HT1080 (cell line): Measurements from ENCODE around the gene TET3. TPM values are rescaled to one million over a fixed set of nuclear protein-coding genes. Genes with fewer than 3 reads are reported as not detected.
A peak's percentile ranks its signal among the peaks of the same experiment; 100 is the strongest.

Source experiments
- DNase-seq: peaks from one replicate; pipeline ENCODE4 v3.0.0-alpha.2; 2015; ENCODE audit warnings: low read depth
- total RNA-seq: library from RNA; depleted of rRNA; stranded (reverse); fragments of >200 nt; shearing (Covaris generic); gene quantifications from 2 replicates; pipeline ENCODE4 v1.2.3, GENCODE V29; 2014

Gene TET3
- total RNA-seq, 1 experiment from 2014 or later: 4.4 TPM

GRCh38 chr2:73964223-73964622 lies 20.5 kb upstream of the TET3 start:
- DNase-seq: no peak

DNA sequence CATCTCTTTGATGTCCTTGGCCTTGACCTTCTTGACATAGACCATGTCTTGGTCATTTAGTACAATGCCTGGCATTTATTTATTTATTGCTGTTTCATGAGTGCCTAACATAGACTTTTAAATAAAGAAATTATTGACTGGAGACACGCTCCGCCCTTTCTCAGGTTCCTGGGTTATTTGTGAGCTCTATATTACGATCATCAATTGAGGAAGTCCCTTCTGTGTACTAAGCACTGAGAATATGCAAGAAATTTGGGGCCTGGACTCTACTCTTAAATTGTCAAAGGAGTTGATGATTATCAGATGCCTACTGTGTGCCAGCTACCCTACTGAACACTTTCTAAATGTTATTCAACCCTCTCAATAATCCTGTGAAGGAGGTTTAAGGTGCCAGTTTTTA lies 19.7 kb upstream of the TET3 start:
- DNase-seq: no peak

DNA sequence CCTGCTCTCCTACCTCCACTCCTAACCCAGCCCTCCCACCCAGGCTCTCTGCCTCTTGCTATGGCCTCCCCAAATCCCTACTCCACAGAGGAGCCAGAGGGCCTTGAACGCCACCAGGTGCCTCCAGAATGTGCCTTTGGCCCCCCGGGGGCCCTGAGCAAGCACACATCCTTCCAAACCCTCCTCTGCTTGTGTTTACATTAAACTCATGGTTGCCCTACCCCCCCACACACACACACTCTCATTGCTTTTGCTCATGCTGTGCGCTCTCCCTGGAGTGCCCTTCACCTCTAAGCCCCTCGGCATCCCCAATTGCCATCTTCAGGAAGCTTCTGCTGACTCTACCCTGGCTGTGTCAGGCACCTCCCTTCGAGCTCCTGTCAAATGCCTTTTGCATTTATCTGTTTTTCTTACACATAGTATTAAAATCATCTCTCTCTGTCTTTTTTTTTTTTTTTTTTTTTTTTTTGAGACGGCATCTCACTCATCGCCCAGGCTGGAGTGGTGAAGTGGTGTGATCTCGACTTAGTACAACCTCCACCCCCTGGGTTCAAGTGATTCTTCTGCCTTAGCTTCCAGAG lies 16.3 kb upstream of the TET3 start:
- no peak for DNase-seq

GRCh38 chr2:73969356-73969755 lies 15.4 kb upstream of the TET3 start:
- no peak for DNase-seq

DNA sequence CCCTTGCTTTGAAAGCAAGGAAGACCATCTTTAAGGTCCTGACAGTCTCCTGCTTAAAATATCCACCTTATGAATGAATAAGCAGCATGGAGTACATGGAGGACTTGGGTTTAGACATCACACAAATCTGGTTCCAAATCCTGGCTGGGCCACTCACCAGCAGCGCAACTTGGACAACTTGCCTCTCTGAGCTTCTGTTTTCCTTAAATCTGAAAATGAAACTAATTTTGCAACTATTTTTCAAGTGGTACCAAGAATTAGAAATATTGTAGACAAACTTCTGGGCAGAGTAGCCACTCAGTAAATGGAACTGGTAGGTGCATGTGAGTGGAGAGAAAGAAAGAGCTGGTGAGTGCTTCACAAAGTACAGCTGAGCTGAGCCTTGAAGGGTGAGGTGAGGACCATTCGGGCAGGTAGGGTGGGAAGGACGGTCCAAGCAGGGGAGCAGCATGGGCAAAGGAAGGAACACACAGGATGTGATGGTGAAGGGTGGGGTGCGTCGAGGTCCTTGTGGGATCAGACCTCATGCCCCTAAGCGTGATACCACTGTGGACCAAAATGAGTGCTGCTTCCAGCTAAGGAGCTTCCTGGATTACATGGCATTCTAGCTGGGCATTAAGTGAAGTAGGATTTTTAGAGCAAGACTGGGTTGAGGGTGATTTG lies 14.4 kb upstream of the TET3 start:
- no peak for DNase-seq

GRCh38 chr2:73970850-73971471 lies 13.7 kb upstream of the TET3 start:
- DNase-seq: peak; percentile 60

DNA sequence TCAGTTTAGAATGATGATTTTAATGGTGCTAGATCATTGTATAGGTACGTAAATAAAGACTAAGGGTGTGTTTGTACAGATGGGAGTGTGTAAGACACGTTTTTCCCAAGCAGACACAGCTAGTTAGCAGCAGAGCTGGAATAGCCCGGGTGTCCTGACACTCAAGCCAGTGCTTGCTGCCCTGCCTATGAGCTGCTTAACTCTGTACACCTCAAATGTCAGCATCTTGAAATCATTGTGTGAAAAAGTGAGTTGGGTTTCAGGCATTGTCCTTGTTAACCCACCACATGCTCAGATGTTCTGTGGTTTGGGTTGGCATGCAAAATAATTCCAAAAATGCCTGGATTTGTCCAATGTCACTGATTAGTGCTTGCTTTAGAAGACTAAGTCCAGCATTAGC lies 13.0 kb upstream of the TET3 start:
- no peak for DNase-seq

DNA sequence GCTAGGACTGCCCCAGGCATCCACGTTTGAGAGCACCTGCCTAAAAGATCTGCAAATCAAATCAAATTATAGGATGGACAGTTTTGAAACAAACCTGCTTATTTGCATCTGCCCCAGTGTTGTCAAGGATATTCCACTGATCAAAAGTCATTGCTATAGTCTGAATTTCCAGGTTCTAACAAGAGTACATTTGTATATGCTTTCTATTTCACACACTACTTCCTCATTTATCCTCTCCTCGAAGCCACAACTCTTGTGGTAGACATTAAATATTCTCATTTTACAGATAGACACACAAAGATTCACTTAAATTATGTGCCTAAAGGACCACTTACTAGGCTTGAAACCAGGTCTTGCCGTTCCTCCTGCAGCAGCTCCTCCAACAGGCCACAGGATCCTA lies 11.9 kb upstream of the TET3 start:
- no peak for DNase-seq

DNA sequence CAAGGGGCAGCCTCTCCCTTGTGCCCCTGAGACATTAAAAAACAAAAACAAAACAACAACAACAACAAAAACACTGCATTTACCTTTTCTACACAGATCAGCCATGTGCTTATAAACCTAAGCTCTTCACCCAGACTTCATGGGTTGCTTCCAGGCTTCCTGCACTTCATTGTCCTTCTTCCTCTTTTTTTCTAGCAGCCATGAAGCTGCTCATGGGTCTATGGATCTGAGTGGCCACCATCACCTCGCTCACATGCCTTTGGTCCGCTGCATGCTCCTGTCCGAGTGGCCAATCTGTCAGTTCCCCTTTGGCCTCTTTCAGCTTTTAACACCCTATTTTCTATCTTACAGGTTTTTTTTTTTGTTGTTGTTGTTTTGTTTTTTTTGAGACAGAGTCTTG lies 9.0 kb upstream of the TET3 start:
- no peak for DNase-seq

DNA sequence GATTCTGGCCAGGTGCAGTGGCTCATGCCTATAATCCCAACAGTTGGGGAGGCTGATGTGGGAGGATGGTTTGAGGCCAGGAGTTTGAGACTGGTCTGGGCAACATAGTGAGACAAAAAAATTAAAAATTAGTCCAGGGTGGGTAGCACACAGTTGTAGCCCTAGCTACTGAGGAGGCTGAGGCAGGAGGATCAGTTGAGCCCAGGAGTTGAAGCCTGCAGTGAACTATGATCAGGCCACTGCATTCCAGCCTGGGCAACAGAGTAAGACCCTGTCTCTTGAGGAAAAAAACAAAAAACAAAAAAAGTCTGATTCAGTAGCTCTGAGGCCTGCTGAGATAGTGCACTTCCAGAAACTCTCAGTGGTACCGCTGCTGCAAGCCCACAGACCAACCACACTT lies 7.9 kb upstream of the TET3 start:
- no peak for DNase-seq

DNA sequence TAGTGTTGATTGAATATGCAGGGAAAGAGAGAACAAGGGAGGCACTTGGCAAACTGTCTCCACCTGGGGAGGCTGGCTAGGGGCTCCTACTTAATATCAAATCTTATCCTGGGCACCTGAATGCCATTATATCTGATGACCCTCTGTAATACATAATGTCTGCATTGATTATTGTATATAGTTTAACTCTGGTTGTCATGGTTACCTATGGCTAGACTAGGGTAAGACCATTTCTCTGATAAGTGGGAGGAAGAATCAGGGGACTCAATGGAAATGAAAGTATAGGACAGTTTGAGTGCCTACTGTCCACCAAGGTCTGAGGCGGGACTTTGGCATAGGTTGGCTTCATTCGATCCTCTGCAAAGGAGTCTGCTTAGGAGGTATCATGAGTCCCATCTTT lies 7.2 kb upstream of the TET3 start:
- no peak for DNase-seq

GRCh38 chr2:73979021-73979420 lies 5.7 kb upstream of the TET3 start:
- DNase-seq: no peak

- DNase-seq: peak; percentile 90
Observed at GRCh38 chr2:73979686-73980085, 5.0 kb upstream of the TET3 start.

- no peak for DNase-seq
Observed at GRCh38 chr2:73980566-73980965, 4.1 kb upstream of the TET3 start.

- no peak for DNase-seq
Observed at GRCh38 chr2:73981081-73982001, 3.4 kb upstream of the TET3 start.

GRCh38 chr2:73982140-73982617 lies 2.5 kb upstream of the TET3 start:
- no peak for DNase-seq

DNA sequence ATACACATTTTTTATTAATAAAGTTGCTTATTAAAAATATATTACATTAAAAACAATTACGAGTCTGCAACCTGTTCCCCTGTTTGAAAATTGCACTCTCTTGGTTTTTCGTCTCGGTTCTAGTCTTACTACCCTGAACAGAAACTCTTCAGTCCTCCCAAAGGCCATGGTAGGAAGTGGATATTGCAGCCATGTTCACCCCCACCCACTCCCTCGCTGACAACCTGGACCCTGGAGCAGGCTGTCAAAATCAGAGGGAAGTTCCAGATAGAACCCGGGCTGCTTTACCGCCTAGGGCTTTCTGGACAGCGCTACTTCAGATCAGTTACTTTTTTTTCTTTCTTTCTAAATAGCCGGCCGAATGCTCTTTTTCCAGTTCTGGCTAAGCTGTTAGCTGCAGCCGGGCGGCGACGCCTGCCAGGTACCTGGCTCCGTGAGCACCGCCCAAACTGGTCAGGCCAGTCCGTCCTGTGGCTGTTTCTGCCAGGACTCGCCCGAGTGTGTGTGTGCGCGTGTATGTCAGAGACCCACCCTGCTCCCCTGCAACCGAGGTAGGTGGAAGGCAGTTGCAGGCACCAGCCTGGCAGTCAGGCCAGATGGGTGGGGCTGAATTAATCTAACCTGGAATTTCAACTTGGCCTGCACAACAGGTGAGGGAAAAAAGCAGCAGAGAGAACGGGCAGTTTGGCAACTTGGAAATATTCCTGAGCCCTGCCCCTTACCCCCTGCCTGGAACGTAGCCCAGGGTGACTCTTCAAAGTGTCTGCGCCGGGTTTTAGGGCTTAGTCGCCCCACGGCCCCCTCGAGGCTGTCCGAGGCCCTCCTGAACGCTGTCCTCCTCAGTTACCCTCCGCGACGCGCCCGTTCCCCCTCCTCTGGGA lies 1.1 kb upstream of the TET3 start:
- no peak for DNase-seq

- DNase-seq: no peak
Observed at GRCh38 chr2:73984922-73985307, 205 bp downstream of the TET3 start.

- DNase-seq: peak; percentile 32
Observed at GRCh38 chr2:73985308-73986084, 786 bp downstream of the TET3 start.

GRCh38 chr2:73986085-73986681 lies 1.5 kb downstream of the TET3 start:
- no peak for DNase-seq
